GM04504 (cell line): ENCODE results near the gene TOB1.

Experiments
- DNase-seq: peaks from one replicate; pipeline ENCODE4 v3.0.0-alpha.2; 2012; ENCODE audit warnings: low read depth

The TOB1 gene

DNA sequence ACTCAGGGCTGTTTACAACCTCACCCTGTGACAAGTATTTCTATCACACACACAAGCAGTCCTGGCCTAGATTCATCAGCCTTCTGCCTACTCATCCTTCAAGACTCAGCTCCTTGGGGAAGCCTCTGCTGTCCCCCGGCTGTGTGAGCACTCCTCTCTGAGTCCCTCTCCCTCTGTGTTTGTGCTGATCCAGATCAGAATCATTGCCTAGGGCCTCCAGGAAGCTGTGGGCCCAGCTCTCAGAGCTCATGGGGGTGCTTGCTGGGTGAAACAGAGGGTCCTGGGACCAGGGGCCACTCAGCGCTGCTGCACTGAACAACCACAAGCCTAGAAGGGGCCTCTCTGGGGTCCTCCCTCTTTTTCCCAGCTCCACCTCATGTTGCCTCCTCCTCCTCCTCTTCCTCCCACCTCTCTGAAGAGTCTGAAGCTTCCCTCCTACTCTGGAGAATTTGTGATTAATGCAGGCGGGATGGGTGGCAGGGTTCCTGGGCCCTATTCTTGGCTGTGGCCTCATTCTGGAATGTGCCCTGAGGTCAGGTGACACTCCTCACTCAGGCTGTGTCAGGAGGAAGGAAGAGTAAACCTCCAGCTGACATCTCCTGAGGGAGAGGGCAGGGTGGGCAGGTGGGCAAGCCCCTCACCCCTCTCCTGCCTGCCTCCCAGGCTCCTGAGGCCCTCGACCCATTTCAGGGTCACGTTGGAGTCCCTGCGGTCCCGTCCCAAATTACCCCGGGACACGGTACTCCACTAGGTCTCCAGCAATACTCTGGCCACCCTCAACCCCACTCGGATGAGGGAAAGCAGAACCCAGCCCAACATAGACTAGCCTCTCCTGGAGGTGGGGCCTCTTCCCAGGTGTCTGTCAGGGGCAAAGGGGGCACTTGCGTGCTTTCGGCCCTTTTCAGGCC, 20.7 kb downstream of the TOB1 start:
- DNase-seq = no peak

DNA sequence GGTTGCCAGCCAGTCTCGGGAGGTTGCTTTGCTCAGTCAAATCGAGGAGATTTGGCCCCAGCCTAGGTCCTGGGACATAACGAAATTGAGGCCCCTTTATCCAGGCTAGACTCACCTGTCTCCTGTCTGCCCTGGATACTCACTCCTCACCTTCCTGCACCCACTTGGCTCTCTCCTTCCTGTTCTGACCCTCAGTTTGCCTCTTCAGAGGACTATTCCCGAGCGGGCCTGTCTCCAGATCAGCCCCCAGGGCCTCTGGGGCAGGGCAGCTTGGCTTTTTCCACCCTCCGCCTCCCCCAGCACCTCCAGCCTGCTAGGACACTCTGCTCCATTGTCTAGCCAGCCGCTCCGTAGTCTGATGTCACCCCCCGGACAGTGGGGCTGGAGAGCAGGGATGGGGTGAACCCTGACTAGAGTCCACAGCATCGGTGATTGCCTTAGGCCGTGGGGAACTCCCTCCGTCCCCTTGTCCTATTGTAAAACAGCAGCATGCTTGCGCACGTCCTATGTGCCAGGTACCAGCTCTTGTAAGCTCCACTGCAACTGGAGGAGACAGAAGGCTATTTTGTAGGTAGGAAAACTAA, 21.9 kb downstream of the TOB1 start:
- no peak for DNase-seq

DNA sequence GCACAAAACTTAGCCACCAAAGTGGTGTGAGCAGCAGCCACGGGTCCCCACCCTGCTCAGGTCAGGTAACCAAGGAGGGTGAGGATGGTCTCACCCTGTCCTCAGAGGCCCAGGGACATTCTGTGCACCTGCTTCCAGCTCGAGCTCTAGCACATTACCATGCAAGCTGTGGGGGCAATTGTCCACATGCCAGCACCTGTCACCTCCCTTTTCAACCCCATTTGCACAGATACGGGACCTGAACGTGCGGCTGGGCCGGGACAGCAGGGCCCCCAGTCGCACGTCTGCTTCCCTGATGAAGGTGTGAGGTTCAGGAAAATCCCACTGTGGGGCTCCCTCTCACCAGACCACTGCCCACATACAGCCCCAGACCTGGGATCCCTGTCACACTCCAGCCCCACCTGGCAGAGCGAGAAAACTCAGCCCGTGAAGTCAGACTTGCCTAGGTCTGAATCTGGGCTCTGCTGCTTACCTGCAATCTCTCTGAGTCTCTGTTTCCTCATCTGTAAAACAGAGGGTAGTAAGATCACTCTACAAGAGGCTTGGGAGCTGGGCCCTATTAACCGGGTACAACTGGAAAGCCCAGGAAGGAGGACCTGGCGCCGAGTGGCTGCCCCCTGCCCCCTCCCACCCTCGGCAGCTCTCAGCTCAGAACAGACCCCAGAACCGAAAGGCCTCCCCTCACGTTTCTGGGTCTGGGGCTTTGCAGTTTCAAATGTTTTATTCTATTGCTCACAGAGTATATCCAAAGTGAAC, 22.8 kb downstream of the TOB1 start:
- DNase-seq = no peak

DNA sequence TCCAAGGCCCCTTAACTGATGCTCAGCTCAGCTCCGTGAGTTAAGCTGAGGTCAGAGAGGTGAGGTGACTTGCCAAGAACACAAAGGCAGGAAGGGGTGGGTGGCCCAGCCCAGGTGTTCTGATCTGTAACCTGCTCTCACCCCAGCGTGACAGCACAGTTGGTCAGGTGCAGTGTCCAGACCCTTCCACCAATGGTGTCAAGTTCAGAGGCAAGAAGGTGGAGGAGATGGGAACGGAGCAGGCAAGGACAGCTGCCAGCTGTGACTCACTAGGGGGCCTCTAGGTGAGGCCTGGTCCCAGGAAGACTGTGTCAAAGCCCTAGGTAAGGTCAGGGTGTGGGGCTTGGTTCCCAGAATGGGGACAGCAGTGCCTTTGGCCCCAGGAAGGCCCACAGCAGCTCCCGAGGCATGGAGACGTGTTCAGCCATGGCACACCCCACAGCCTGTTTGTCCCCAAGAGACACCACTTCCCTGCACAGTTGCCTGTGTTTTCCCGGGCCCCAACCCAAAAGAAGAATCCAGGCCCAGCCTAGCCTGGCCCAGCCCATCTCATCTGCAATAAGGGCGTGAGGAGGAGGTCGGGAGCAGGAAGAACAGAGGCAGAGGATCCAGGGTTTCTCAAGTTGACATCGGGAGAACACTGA, 23.5 kb downstream of the TOB1 start:
- no peak for DNase-seq

DNA sequence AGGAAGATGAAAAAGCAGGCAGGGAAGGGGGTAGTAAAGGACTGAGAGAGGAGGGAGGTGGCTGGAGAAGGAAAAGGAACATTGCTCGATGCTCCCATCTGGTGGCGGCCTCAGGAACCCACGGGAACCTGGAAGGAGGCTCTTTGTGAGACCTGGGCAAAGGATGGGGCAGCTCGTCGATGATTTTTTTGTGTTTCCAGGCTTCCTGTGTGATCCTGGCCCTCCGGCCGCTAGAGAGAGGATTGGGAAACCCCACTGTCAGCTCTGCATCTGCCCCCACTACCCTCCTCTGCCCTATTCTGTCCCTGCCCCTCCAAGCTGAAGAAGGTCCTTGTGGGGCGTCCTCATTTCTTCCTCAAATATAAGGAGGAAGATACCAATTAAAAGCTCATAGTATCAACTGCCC, 24.2 kb downstream of the TOB1 start:
- no peak for DNase-seq

DNA sequence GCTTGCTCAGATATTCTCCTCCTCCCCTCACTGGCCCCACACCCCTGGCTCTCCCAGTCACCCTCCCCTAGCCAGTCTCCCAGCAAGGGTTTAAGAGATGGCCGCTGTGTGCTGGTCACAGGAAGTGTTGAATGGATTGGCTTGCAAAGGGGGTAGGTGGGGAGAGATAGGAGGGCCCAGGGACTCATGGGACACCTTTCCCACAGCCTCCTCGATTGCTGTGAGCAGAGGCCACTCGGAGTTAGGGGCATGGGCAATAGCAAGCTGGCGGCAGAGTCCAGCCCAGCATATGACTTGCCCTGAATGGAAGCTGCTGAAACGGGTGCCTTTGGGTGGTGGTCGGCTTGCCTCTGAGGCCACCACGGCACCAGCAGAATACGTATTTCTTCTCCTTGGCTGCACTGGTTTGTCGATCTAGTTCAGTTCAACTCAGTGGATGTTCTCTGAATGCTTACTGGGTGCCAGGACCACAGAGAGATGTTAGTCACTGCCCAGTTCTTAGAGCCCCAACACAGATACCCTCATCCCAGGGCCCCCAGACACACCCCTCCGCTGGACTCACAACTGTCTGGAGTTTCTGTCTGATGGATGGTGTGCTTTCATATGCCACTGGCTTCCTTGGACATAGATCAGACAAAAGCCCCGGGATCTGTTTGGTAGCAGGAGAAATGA, 24.7 kb downstream of the TOB1 start:
- no peak for DNase-seq

DNA sequence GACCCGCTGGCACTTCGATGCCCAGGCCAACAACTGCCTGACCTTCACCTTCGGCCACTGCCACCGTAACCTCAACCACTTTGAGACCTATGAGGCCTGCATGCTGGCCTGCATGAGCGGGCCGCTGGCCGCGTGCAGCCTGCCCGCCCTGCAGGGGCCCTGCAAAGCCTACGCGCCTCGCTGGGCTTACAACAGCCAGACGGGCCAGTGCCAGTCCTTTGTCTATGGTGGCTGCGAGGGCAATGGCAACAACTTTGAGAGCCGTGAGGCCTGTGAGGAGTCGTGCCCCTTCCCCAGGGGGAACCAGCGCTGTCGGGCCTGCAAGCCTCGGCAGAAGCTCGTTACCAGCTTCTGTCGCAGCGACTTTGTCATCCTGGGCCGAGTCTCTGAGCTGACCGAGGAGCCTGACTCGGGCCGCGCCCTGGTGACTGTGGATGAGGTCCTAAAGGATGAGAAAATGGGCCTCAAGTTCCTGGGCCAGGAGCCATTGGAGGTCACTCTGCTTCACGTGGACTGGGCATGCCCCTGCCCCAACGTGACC, 25.8 kb downstream of the TOB1 start:
- no peak for DNase-seq

DNA sequence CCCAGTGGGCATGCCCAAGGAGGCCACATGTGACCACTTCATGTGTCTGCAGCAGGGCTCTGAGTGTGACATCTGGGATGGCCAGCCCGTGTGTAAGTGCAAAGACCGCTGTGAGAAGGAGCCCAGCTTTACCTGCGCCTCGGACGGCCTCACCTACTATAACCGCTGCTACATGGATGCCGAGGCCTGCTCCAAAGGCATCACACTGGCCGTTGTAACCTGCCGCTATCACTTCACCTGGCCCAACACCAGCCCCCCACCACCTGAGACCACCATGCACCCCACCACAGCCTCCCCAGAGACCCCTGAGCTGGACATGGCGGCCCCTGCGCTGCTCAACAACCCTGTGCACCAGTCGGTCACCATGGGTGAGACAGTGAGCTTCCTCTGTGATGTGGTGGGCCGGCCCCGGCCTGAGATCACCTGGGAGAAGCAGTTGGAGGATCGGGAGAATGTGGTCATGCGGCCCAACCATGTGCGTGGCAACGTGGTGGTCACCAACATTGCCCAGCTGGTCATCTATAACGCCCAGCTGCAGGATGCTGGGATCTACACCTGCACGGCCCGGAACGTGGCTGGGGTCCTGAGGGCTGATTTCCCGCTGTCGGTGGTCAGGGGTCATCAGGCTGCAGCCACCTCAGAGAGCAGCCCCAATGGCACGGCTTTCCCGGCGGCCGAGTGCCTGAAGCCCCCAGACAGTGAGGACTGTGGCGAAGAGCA, 26.4 kb downstream of the TOB1 start:
- DNase-seq = no peak

DNA sequence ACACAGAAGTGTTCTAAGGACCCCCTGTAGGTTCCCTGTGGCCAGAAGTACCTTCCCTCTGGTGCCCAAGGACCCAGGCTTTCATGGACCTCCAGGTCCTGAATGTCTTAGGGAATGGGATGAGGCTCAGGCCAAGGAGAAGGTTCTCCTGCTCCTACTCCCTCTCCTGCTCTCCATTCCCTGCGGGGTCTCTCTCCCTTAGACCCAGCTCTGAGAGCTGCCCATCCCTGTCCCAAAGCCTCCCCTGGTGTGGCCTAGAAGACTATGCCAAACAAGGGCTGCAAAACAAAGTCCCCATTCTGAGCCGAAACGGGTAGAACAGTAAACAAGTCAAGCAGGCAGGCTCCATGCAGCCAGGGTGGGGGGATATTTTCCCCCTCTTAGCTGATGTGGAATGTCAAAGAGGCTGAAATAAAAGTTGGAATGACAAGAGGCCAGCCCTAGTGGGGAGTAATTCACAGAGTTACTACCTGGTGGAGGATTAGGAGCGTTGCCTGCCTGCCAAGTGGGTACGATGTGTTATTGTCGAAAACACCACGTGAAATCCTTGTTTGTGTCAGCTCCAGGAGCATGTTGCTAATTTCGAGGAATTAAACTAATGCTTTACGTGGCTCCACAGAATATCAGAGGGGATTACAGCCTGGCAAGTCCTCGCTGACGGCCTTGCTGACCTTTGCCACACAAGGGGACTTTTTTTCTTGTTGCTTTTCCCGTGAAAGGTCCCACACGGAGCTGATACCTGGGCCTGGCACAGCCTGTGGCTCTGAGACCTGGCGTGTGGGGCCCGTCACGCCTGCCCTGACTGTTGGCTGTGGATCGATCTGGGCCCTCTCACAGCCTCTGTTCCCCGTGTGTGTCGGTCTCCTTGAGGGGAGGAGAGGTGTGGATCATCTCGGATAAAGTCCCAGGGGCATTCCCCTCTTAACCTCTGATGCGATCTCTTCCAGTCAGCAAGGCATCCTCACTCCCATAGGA, 27.9 kb downstream of the TOB1 start:
- DNase-seq = no peak

DNA sequence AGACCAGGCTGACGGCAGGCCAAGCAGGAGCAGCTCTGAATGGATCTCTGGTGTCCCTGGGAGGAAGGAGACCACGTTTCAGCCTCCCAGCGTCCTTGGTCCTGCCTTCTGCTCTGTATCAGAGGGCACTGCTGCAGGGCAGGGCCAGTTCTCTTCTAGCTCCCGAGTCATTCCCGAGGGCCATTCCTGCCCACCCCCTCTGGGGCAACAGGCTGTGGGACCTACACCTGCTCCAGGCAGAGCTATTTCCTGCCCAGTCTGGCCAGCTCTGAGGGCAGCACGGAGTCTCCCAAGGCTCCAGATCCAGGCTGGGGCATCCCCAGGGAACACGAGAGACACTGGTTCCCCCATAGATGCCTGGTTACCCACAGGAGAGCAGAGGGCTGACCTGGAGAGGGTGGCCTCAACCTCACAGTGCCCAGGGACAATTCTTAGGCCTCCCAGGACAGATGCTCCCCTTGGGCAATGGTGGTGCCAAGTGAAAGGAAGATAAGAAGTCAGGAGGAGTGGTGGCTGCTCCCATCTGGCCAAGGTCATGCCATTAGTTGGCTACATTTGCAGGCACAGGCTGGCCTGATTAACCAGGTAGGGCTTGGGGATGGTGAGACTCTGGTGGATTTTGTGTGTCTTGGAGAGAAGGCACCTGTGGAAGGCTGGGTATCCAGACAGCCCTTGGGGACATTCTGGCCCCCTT, 28.7 kb downstream of the TOB1 start:
- no peak for DNase-seq

DNA sequence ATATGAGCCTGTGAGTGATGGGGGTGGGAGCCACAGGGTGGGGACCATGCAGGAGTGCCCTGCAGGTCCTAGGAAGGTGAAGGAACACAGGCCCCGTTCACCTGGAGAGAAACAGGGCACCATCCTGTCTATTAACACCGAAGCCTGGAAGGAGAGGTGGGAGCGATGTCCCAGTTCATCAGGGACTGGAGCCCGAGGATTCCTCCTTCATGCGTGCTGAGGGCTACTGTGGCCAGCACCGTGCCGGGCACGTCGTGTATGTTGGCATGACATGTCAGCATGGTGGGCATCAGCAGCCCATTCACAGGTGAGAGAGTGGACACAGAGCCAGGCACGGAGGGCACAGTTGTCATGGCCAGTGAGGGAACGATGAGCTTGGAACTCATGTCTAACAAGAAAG, 29.3 kb downstream of the TOB1 start:
- DNase-seq = no peak

DNA sequence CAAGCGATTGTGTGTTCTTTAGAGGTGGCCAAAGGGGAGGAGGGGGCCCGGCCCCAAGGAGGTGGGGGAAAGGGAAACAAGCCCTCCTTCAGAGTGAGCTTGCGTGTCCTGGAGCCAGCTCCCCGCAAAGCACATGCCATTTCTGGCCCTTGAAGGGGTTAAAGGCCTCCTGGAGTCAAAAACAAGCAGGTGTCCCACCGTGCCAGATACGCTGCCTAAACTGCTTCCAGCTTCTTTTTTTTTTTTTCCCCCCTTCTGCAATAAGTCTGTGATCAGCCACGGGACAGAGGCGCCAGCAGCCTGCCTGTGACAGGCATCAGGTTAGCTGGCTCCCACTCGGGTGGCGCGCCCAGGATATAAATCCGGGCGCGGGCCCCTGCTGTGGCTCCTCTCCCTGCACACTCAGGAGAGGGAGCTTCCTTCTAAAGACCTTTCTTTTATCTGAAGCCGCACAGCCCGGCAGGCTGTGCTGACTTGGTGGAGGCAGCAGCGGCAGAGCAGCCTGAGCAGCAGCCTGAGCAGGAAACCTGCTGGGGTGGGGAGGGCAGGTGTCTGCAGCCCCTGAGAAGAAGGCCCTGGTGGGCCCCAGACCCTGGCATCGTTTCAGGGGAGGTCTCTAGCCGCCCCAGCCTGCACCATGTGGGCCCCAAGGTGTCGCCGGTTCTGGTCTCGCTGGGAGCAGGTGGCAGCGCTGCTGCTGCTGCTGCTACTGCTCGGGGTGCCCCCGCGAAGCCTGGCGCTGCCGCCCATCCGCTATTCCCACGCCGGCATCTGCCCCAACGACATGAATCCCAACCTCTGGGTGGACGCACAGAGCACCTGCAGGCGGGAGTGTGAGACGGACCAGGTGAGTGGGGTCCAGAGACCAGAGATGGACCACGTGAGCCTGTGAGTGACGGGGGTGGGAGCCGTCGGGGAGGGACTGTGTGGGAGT, 30.6 kb downstream of the TOB1 start, which contains the start of gene WFIKKN2:
Gene WFIKKN2, plus strand, starts transcription at position 286 of the 934 bp plus-strand sequence. Its CDS starts 352 bp downstream, at position 638.
- no peak for DNase-seq

DNA sequence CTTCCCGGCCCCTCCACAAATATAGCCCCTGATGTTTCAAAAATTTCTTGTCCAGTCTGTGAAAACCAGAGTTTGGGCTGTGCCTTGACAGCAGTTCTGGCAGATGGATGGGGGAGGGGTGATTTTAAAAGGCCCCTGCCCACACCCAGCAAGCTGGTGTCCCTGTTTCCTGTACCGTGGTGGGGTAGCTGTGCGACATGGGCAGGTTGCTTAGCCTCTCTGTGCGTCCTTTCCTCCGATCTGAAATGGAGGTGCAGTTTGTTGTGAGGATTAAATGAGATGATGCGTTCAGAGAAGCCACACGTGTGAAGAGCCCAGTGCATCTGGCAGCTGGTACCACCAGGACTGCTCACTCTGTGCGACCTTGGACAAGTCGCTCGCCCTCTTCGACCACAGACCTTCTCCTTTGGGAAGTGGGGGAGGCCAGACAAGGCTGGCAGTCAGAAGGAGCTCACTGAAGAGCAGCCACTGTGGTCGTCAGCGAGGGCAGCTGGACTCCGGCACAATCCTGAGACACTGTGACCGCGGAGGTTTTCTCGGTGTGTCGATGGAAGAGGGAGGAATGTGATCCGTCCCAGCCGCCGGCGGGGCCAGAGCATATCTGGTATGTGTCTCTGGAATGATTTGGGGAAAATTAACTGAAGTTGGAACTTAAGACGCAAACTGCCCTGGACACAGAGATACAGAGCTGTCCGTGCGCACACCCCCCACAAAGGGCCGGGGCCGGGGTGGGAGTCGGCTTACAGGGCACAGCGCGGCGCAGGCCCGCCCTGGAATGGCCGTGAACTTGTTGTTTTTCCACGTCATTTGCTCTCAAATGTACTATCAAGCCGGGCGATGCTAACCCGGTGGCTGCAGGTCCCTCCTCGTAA, 31.5 kb downstream of the TOB1 start:
- DNase-seq = no peak

DNA sequence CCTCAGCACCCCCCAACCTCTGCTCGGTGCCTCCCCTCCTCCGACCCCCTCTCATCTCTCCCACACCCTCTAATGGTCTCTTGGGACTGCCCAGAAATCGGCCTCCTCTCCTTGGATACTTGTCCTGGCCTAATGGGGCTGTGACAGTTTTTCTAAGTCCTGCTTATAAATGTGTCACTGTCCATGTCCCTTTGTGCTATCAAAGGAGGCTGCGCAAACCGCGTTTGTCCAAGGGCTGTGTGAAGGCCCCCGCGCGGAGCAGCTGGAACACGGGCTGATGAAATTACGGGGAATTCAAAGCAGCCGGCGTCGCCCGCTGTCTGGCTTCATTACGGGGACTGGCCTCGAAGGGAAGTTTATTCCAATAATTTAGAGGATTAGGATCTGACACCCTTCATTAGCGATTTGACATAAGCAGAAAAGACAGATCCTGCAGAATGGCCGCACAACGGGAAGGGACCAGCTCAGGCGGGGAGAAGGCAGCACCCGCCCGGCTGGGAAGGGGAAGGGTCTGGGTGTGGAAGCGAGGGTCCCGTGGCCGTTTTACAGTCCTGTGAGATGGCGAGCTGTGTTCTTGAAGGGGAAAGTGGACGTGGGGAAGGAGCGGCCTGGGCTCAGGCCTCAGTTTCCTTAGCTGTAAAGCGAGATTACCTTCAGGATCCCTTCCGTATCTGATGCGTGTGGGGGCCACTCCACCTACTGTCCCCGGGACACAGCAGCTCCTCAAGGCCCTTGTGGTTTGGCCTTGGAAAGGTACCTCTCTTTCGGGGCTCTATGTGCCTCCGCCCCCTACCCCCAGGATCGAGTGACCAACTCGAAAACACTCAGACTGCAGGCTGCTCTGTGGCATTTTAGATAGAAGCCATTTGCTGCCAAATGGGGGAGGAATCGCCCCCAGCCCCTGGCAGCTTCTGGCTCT, 32.4 kb downstream of the TOB1 start:
- no peak for DNase-seq

DNA sequence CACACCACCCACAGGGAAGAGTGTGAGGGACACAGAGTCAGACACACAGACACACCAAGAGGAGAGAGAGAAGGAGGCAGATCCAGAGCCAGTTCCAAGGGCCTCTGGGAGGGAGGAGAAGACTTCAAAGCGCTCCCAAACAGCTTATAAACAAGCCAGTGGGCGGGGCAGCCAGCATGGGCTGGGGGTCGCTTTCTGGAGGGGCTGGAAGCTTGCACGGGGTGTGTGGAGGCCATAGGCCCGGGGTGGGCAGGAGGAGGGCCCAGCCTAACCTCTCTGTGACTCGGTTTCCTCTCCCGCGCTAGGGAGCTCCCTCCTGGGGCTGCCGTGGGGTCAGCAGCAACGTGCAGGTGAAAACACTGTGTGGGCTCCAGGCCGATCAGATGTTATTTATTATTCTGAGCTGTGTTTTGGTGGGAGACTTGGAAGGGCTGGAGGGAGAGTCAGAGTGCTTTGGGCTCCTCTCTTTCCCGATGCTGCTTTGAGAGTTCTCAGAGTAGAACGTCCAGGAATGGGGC, 33.2 kb downstream of the TOB1 start:
- DNase-seq = no peak
